ENCODE data around the gene RAB6A.
A peak's percentile ranks its signal among the peaks of the same experiment; 100 is the strongest.

Gene RAB6A

GRCh38 chr11:73652046-73652730, 108.7 kb downstream of the RAB6A start:
- DNase-seq, result no peak

- no peak for DNase-seq
Measured at GRCh38 chr11:73651661-73652045, 109.2 kb downstream of the RAB6A start.

GRCh38 chr11:73651252-73651651, 109.6 kb downstream of the RAB6A start:
- no peak for DNase-seq

GRCh38 chr11:73650400-73650799, 110.5 kb downstream of the RAB6A start:
- DNase-seq, result no peak

GRCh38 chr11:73649206-73649605, 111.7 kb downstream of the RAB6A start:
- DNase-seq, result no peak

- no peak for DNase-seq
Measured at GRCh38 chr11:73648571-73649046, 112.3 kb downstream of the RAB6A start.

GRCh38 chr11:73648121-73648520, 112.8 kb downstream of the RAB6A start:
- DNase-seq, result no peak

GRCh38 chr11:73647459-73648100, 113.3 kb downstream of the RAB6A start:
- peak; percentile 84 to 90 (median 89) for DNase-seq

GRCh38 chr11:73645972-73646631, 114.8 kb downstream of the RAB6A start, which contains the start of gene PLEKHB1:
TSS of gene PLEKHB1 (plus strand) at chr11:73646581. CDS start at chr11:73646609, 28 bp downstream.
- no peak for DNase-seq

- DNase-seq, result no peak
Measured at GRCh38 chr11:73645121-73645969, 115.5 kb downstream of the RAB6A start.

- DNase-seq, result no peak
Measured at GRCh38 chr11:73641668-73642067, 119.2 kb downstream of the RAB6A start.

GRCh38 chr11:73640592-73640991, 120.3 kb downstream of the RAB6A start:
- DNase-seq, result no peak

GRCh38 chr11:73637012-73637411, 123.9 kb downstream of the RAB6A start:
- no peak for DNase-seq

GRCh38 chr11:73636249-73636648, 124.6 kb downstream of the RAB6A start:
- DNase-seq, result no peak

- no peak for DNase-seq
Measured at GRCh38 chr11:73635721-73636120, 125.2 kb downstream of the RAB6A start.

- DNase-seq, result no peak
Measured at GRCh38 chr11:73633999-73634398, 126.9 kb downstream of the RAB6A start.

GRCh38 chr11:73632996-73633395, 127.9 kb downstream of the RAB6A start:
- no peak for DNase-seq

GRCh38 chr11:73629907-73630306, 131.0 kb downstream of the RAB6A start:
- no peak for DNase-seq

GRCh38 chr11:73625696-73626318, 135.1 kb downstream of the RAB6A start:
- DNase-seq, result peak; percentile 43 to 64 (median 47)
